ENCODE data around the gene ASB2. TPM values are rescaled to one million over a fixed set of nuclear protein-coding genes. Genes with fewer than 3 reads are reported as not detected.

Gene ASB2
- total and polyA plus RNA-seq, 2 of the 13 experiments (the other 11 are each of a cell fraction or from before 2014, with no cell fraction given): 0.82 to 4.1 TPM

GRCh38 chr14:94024549-94024948, 48.2 kb upstream of the ASB2 start:
- ATAC-seq (no peak), FAIRE-seq (no peak), DNase-seq (ENCODE audit: low spot score) (no peak)
- H4K20me1 ChIP-seq (ENCODE audit: insufficient read depth, low read length): no peaks in the 10 kb centered on the region
- H3K4me2 ChIP-seq (ENCODE audit: low read depth, low read length): no peak overlapping the region
- 100% methylated on average over 1 of the region's 2 CpGs for WGBS (ENCODE audit: low lambda C conversion rate)
- H3K27me3 ChIP-seq (ENCODE audit: control insufficient read depth in 1 of 2, insufficient read depth in 2 of 2, low read length in 2 of 2): no peaks in the 10 kb centered on the region
- peaks cover 2% of the 10 kb centered on the region for H3K79me2 ChIP-seq (ENCODE audit: insufficient read depth, low read length)
- no peaks in the 10 kb centered on the region for H3K36me3 ChIP-seq (replicated peaks in 1 of 2; ENCODE audit: control insufficient read depth in 1 of 2, insufficient read depth in 2 of 2, low read length in 2 of 2)
- H3K9ac ChIP-seq (ENCODE audit: insufficient read depth, low read depth, low read length): no peak overlapping the region
- no peak overlapping the region for H3K27ac ChIP-seq (ENCODE audit: extremely low read length, insufficient read depth, low read length)
- no peak for TF ChIP-seq ZBTB21 (CRISPR knock-in tag; IDR thresholded peaks at IDR 0.05)
- TF ChIP-seq CHD4 (IDR thresholded peaks at IDR 0.05; ENCODE audit: borderline replicate concordance, low read length): no peak
- peak; percentile 98 for TF ChIP-seq ZNF768 (CRISPR knock-in tag; IDR thresholded peaks at IDR 0.05)
- intact Hi-C loops (cut with micrococcal nuclease; ENCODE audit: unreplicated experiment) (no loop called here), in situ Hi-C loops (cut with HindIII; ENCODE audit: extremely low pct_ligation_motif_present, low pct_unique_long_range_greater_than_20kb) (no loop called here)
- CTCF ChIA-PET (ENCODE audit: low intra/inter-chr PET ratio, low total read pairs): no interaction called here
- H3K4me1 ChIP-seq (ENCODE audit: insufficient read depth, low read length): peaks cover 81% of the 10 kb centered on the region
- H3K9me3 ChIP-seq (ENCODE audit: low read length): no peaks in the 10 kb centered on the region
- POLR2A ChIA-PET: interaction anchor here (1.9 kb wide), 1 partner anchor 65 kb away, joined by 8 read pairs; no protein-coding TSS in a partner anchor
- BruUV-seq (replicated peaks): no TSS peak
- H3K4me3 ChIP-seq (replicated peaks in 1 of 3; ENCODE audit: insufficient read depth in 1 of 3, low read depth in 2 of 3, low read length in 3 of 3): no peak overlapping the region
- H2AFZ ChIP-seq (ENCODE audit: low read length): no peak overlapping the region

DNA sequence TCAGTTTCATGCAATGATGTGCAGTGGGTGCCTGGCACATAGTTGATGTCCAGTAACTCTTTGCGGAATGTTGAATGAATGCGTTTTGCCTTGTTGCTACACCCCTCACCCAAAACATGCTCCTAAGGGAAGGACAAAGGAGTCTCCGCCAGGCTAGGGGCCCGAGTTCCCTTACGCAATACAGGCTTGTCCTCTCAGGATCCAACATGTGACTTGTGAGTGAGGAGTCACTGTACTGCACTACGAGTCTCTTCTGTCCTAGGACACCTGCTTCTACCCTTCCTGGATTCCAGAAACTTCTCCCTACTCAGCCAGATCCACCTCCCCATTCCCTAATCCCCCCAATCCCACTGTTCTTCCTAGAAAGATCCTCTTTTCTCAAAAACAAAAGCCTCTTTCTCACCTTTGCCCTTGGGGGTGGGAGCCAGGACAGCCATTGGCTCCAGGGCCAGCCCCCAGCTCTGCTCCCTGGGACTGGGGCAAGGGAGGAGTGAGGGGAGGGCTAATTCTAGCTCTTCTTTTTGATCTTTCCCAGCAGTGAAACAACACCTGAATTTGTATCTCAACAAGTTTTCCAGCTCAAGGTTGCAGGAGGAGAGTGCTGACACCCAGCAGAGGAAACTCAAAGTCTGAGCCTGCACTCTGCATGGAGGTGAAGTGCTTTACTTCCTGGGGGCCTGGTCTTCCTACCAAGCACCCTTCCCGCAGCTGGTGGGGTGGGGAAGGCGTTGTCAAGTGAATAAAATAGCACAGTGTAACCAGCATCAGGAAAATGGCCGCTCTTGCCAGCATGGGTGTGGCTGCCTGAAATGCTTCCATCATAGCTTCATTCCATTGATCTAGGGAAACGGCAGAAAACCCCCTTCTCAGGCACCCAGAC, 46.4 kb upstream of the ASB2 start:
- CTCF ChIA-PET (ENCODE audit: low intra/inter-chr PET ratio, low total read pairs): no interaction called here
- ATAC-seq: peak; percentile 28
- WGBS (ENCODE audit: low lambda C conversion rate): 0% methylated on average over 8 of the region's 10 CpGs
- Histone ChIP-seq H2AFZ (ENCODE audit: low read length) (peak overlapping the region; percentile 57), H3K9ac (ENCODE audit: insufficient read depth, low read depth, low read length) (peak overlapping the region; percentile 47), H3K27ac (ENCODE audit: extremely low read length, insufficient read depth, low read length) (peak overlapping the region; percentile 46), H3K9me3 (ENCODE audit: low read length) (no peaks in the 10 kb centered on the region), H3K4me3 (replicated peaks in 1 of 3; ENCODE audit: insufficient read depth in 1 of 3, low read depth in 2 of 3, low read length in 3 of 3) (peak overlapping the region; percentile 48 to 66 (median 52)), H3K27me3 (ENCODE audit: control insufficient read depth in 1 of 2, insufficient read depth in 2 of 2, low read length in 2 of 2) (peaks cover 2 to 6% of the 10 kb centered on the region in 2 experiments; a peak in 4 of 5 replicates), H3K4me2 (ENCODE audit: low read depth, low read length) (peak overlapping the region; percentile 97), H3K36me3 (replicated peaks in 1 of 2; ENCODE audit: control insufficient read depth in 1 of 2, insufficient read depth in 2 of 2, low read length in 2 of 2) (no peaks in the 10 kb centered on the region), H4K20me1 (ENCODE audit: insufficient read depth, low read length) (no peaks in the 10 kb centered on the region), H3K4me1 (ENCODE audit: insufficient read depth, low read length) (peaks cover 67% of the 10 kb centered on the region), H3K79me2 (ENCODE audit: insufficient read depth, low read length) (peaks cover 2% of the 10 kb centered on the region)
- POLR2A ChIA-PET: interaction anchor here (1.3 to 2.7 kb wide), 6 partner anchors 11 to 270 kb away, joined by 3 to 12 read pairs (median 6); partner anchors contain the start of gene SERPINA10
- no TSS peak for BruUV-seq (replicated peaks)
- peak; percentile 78 for FAIRE-seq
- intact Hi-C loops (cut with micrococcal nuclease; ENCODE audit: unreplicated experiment) (no loop called here), in situ Hi-C loops (cut with HindIII; ENCODE audit: extremely low pct_ligation_motif_present, low pct_unique_long_range_greater_than_20kb) (no loop called here)
- peak; percentile 51 for DNase-seq (ENCODE audit: low spot score)
- TF ChIP-seq ZNF331 (CRISPR knock-in tag; IDR thresholded peaks at IDR 0.05): peak; percentile 68; the same call in 1 of the 2 replicates
- no peak for TF ChIP-seq ZNF792 (CRISPR knock-in tag; IDR thresholded peaks at IDR 0.05)
- TF ChIP-seq KLF16 (CRISPR knock-in tag; IDR thresholded peaks at IDR 0.05): no peak
- 0 out of 2 replicates have a peak, but pooled peaks have one; percentile 23 for TF ChIP-seq GATAD1 (CRISPR knock-in tag; IDR thresholded peaks at IDR 0.05)
- TF ChIP-seq KAT8 (CRISPR knock-in tag; IDR thresholded peaks at IDR 0.05): 0 out of 2 replicates have a peak, but pooled peaks have one; percentile 13
- no peak for TF ChIP-seq NONO (IDR thresholded peaks at IDR 0.05)
- TF ChIP-seq NONO (CRISPR knock-in tag; conservative IDR thresholded peaks at IDR 0.05): no peak
- TF ChIP-seq, protein P1, sequence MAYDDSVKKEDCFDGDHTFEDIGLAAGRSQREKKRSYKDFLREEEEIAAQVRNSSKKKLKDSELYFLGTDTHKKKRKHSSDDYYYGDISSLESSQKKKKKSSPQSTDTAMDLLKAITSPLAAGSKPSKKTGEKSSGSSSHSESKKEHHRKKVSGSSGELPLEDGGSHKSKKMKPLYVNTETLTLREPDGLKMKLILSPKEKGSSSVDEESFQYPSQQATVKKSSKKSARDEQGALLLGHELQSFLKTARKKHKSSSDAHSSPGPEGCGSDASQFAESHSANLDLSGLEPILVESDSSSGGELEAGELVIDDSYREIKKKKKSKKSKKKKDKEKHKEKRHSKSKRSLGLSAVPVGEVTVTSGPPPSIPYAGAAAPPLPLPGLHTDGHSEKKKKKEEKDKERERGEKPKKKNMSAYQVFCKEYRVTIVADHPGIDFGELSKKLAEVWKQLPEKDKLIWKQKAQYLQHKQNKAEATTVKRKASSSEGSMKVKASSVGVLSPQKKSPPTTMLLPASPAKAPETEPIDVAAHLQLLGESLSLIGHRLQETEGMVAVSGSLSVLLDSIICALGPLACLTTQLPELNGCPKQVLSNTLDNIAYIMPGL (CRISPR knock-in tag; IDR thresholded peaks at IDR 0.05; ENCODE audit: borderline replicate concordance in 1 of 2, low read depth in 1 of 2): peak in 1 of 2 experiments; percentile 44; a peak in 1 of 4 replicates
- peak; percentile 47; the same call in 1 of the 2 replicates for TF ChIP-seq NR2C2 (CRISPR knock-in tag; IDR thresholded peaks at IDR 0.05; ENCODE audit: borderline replicate concordance)
- no peak for TF ChIP-seq MXI1 (IDR thresholded peaks at IDR 0.05; ENCODE audit: borderline replicate concordance, low read depth, low read length)
- TF ChIP-seq HOXD1 (CRISPR knock-in tag; IDR thresholded peaks at IDR 0.05): 0 out of 2 replicates have a peak, but pooled peaks have one; percentile 36
- TF ChIP-seq, protein P2, sequence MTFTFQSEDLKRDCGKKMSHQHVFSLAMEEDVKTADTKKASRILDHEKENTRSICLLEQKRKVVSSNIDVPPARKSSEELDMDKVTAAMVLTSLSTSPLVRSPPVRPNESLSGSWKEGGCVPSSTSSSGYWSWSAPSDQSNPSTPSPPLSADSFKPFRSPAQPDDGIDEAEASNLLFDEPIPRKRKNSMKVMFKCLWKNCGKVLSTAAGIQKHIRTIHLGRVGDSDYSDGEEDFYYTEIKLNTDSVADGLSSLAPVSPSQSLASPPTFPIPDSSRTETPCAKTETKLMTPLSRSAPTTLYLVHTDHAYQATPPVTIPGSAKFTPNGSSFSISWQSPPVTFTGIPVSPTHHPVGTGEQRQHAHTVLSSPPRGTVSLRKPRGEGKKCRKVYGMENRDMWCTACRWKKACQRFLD (CRISPR knock-in tag; IDR thresholded peaks at IDR 0.05; ENCODE audit: borderline replicate concordance): no peak
